Stimulated activated CD4-positive, alpha-beta T cell treated with anti-CD3 and anti-CD28 coated beads, Interleukin-4, amount 100 ng/mL, for 4 hours (primary cell): ENCODE results near the gene ECM1.

Experiments
- DNase-seq, 2 experiments: peaks; one replicate each; pipeline ENCODE4 v3.0.0-alpha.2; 2020

Gene ECM1

GRCh38 chr1:150546294-150546937 is 38.5 kb downstream of the ECM1 start:
- no peak for DNase-seq

- DNase-seq: no peak
These were observed 40.4 kb downstream of the ECM1 start for GRCh38 chr1:150548324-150548631.

GRCh38 chr1:150548632-150549495 is 41.0 kb downstream of the ECM1 start, which contains the start of gene ADAMTSL4:
Gene ADAMTSL4 (plus strand): TSS chr1:150549408. CDS start chr1:150552289, 2,881 bp downstream.
- DNase-seq: no peak

- DNase-seq: no peak
These were observed 41.8 kb downstream of the ECM1 start for GRCh38 chr1:150549496-150550221.

GRCh38 chr1:150550222-150551050 is 42.5 kb downstream of the ECM1 start:
- no peak for DNase-seq

- no peak for DNase-seq
These were observed 43.3 kb downstream of the ECM1 start for GRCh38 chr1:150551051-150551783.

DNA sequence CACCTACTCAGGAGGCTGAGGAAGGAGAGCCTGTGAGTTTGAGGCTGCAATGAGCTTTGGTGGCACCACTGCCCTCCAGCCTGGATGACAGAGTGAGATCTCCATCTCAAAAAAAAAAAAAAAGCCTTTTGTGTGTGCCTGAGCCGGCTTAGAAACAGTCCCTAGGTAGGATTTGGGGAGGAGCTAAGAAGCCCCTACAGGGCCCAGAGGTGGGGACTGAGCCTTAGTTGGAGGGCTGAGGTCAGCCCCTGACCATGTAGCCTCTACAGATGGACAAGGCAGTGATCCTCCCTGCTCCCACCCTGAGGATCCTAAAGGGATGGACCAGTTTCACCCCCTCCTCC is 43.8 kb downstream of the ECM1 start:
- DNase-seq: no peak

DNA sequence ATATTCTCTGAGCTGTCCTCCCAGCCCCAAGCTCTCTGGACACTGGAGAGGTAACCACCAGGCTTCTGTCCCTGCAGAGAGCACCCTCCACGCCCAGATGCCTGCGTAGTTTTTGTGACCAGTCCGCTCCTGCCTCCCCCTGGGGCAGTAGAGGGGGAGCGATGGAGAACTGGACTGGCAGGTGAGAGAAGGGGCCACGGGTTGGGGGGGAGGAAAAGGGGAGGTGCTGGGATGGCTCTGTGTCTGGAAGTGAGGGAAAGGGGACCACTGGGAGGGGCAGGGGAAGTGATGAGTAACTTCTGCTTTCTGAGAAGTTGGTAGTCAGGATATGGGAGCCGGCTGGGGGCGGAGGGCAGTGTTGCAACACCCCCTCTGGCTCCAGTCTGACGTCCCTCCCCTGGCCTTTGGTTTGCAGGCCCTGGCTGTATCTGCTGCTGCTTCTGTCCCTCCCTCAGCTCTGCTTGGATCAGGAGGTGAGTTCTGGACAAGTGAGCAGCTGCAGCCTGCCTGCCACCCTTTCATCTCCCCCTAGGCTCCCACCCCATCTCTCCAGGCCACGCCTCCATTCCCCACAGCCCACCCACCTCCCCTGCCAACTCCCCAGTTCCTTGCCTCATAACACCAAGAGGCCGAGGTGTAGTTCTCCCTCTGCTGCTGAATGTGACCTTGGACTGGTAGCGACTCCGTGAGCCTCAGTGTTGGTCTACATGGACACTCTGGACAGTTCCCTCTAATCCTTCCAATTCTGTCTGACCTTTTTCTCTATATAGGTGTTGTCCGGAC is 44.4 kb downstream of the ECM1 start:
- no peak for DNase-seq

DNA sequence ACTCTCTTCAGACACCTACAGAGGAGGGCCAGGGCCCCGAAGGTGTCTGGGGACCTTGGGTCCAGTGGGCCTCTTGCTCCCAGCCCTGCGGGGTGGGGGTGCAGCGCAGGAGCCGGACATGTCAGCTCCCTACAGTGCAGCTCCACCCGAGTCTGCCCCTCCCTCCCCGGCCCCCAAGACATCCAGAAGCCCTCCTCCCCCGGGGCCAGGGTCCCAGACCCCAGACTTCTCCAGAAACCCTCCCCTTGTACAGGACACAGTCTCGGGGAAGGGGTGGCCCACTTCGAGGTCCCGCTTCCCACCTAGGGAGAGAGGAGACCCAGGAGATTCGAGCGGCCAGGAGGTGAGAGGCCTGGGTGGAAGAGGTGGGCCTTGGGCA is 45.0 kb downstream of the ECM1 start:
- no peak for DNase-seq

DNA sequence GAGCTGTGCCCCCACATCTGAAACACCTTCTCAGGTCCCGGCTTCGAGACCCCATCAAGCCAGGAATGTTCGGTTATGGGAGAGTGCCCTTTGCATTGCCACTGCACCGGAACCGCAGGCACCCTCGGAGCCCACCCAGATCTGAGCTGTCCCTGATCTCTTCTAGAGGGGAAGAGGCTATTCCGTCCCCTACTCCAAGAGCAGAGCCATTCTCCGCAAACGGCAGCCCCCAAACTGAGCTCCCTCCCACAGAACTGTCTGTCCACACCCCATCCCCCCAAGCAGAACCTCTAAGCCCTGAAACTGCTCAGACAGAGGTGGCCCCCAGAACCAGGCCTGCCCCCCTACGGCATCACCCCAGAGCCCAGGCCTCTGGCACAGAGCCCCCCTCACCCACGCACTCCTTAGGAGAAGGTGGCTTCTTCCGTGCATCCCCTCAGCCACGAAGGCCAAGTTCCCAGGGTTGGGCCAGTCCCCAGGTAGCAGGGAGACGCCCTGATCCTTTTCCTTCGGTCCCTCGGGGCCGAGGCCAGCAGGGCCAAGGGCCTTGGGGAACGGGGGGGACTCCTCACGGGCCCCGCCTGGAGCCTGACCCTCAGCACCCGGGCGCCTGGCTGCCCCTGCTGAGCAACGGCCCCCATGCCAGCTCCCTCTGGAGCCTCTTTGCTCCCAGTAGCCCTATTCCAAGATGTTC is 45.6 kb downstream of the ECM1 start:
- no peak for DNase-seq

DNA sequence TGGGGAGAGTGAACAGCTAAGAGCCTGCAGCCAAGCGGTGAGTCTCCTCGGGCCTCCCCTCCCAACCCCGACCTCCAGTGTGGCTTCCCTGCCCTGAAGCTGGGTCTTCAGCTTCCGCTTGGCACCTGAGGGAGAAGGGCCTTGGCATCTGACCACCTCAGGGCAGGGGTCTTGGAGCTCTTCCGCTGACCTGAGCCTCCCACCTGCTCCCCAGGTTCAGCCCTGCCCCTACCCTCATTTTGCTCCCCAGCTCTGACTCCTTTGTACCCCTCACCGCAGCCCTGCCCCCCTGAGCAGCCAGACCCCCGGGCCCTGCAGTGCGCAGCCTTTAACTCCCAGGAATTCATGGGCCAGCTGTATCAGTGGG is 46.2 kb downstream of the ECM1 start:
- DNase-seq: no peak

- DNase-seq: no peak
These were observed 47.5 kb downstream of the ECM1 start for GRCh38 chr1:150555198-150555970.

GRCh38 chr1:150555971-150556865 is 48.3 kb downstream of the ECM1 start:
- no peak for DNase-seq

- no peak for DNase-seq
These were observed 49.2 kb downstream of the ECM1 start for GRCh38 chr1:150557065-150557600.

- no peak for DNase-seq
These were observed 49.9 kb downstream of the ECM1 start for GRCh38 chr1:150557813-150558212.

GRCh38 chr1:150558303-150558704 is 50.4 kb downstream of the ECM1 start:
- no peak for DNase-seq

GRCh38 chr1:150558761-150559655 is 51.1 kb downstream of the ECM1 start:
- no peak for DNase-seq

- no peak for DNase-seq
These were observed 51.7 kb downstream of the ECM1 start for GRCh38 chr1:150559656-150560010.
